NCI-H345 treated with DMSO at 0.1 percent for 48 hours (cell line): ENCODE data around the gene KIRREL3.
A peak's percentile ranks its signal among the peaks of the same experiment; 100 is the strongest.

ENCODE experiments used
- DNase-seq: peaks from one replicate; lab custom pipeline; 2025; ENCODE audit not compliant: unreplicated experiment; lab: John Stamatoyannopoulos, UW

KIRREL3 gene

GRCh38 chr11:126456783-126457542, 543.6 kb downstream of the KIRREL3 start:
- no peak for DNase-seq

- no peak for DNase-seq
These were observed 544.5 kb downstream of the KIRREL3 start for GRCh38 chr11:126456089-126456488.

DNA sequence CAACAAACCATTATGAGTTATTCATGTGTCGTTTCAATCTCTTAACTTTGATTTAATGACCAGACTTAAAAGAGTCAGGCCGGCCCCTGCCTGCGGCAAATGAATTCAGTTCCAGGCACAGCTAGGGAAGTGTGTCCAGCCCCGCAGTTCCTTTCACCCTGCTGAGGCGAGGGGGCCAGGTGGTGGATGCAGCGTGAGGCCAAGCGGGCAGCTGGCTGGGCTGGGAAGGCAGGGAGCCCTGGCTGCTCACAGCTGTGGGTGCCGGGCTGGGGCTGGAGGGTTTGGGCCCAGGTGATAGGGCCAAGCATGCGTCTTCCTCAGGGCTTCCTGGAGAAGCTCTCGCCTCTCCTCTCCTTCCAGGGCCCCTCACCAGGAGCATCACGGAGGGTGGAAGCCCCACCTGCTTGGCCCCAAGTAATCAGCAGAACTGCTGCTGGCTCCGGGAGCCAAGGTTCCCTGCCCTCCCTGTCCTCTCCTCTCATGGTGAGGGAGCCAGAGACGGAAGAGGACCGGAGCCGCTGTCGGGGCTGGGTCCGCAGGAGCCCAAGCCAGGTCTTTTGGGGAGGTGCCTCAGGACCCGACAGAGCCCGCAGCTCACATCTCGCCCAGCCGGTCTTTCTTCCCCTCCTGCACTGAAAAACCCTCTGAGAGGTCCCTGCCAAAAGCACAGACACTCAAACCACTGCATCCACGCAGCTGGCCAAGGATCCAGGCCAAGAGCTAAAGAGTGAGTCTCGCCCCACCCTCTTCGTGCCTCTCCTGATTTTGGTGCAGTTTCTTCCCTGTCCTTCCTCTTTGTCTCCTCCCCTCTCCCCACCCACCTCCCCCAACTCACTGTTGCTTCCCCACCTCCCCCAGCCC, 548.1 kb downstream of the KIRREL3 start:
- DNase-seq: no peak

DNA sequence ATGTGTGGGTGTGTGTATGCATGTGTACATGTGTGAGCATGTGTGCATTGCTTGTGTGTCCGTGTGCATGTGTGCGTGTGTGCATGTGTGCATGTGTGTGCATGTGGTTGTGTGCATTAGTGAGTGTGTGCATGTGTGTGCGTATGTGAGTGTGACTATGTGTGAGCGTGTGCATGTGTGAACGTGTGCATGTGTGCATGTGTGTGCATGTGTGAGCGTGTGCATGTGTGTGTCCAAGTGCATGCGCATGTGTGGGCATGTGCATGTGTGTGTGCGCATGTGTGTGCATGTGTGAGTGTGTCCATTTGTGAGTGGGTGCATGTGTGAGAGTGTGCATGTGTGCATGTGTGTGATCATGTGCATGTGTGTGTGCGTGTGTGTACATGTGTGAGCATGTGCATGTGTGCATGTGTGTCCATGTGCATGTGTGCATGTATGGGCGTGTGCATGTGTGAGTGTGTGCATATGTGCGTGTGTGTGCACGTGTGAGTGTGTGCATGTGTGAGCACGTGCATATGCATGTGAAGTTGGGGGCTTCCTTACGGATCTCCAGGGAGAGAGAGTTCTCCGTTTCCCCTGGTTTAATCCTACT, 549.3 kb downstream of the KIRREL3 start:
- DNase-seq: no peak

GRCh38 chr11:126450806-126451205, 549.8 kb downstream of the KIRREL3 start:
- DNase-seq: no peak

DNA sequence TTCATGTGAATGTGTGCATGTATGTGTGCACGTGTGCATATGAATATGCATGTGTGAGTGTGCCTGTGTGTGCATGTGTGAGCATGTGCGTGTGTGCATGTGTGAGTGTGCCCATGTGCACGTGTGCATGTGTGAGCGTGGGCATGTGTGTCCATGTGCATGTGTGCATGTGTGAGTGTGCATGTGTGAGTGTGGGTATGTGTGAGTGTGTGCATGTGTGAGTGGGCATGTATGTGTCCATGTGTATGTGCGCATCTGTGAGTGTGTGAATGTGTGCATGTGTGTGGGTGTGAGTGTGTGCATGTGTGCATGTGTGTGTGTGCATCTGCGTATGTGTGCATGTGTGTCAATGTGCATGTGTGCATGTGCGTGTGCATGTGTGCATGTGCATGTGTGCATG, 550.4 kb downstream of the KIRREL3 start:
- DNase-seq: no peak

- DNase-seq: no peak
These were observed 554.0 kb downstream of the KIRREL3 start for GRCh38 chr11:126446581-126446980.

- DNase-seq: no peak
These were observed 556.5 kb downstream of the KIRREL3 start for GRCh38 chr11:126444072-126444471.

- DNase-seq: no peak
These were observed 557.5 kb downstream of the KIRREL3 start for GRCh38 chr11:126443120-126443519.

DNA sequence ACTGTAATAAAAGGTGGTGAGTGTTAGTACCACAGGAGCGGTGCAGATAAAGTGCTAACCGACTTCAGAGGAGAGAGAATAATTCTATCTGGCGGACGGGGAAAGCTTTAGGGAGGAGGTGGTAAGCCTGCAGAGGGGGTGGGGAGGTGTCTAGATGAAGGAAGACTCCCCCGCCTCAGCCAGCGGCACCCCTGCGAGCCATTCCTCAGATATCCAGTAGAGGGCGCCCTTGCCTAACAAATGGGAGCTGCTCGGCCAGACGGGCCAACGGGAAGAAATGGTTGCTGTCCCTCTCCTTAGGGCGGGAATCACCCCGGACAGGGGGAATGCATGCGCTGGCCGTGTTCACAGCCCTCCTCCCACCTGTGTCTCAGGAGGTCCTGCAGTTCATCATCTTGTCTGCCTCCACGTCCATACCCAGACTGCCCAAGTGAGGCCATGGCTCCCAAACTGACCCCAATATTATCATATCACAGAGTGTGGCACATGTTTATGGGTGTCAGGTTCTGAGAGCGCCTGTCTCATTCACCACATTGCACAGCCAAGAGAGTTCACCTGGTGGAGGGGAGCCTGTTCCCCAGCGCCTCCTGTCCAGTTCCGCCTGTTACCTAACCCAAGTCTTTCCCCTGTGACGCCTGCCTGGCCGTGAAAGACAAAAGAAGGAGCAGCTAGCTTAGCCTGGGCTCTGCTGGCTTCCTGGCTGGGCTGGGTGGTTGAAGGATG, 559.6 kb downstream of the KIRREL3 start:
- peak; percentile 36 for DNase-seq

- no peak for DNase-seq
These were observed 560.3 kb downstream of the KIRREL3 start for GRCh38 chr11:126440276-126440675.

DNA sequence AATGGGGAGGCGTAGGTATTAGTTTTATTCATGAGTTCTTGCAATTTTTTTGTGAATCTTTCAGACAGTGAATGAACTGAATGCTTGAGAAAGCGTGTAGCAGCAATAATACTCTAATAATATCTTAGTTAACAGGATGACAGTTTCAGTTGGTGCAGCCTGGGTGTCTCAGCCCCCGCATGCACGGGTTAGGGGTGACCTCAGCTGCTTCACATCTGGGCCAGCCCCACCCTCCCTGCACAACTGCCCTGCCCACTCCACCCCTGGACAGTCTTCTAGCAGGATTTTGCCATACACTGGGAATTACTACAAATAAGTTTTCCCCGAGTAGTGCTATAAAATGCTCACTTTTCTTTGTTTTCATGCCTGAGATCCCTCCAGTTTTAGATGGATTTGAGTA, 561.9 kb downstream of the KIRREL3 start:
- no peak for DNase-seq

- DNase-seq: no peak
These were observed 562.3 kb downstream of the KIRREL3 start for GRCh38 chr11:126438272-126438671.

DNA sequence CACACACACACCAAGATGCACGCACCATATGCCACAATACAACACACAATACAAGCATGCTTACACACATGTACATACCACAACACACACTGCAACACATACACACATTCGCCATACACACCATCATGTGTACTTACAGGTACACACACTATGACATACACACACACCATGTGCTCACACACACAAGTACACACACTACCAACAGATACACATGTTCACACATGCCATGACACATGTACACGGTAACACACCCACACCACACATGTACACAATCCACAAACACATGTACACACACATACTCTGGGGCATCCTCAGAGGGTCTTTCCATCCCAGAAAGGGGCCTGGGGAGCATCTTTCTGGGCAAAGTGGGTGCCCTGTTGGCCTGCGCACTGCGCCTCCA, 562.8 kb downstream of the KIRREL3 start:
- no peak for DNase-seq

GRCh38 chr11:126436209-126436755, 564.3 kb downstream of the KIRREL3 start:
- DNase-seq: no peak

- no peak for DNase-seq
These were observed 565.6 kb downstream of the KIRREL3 start for GRCh38 chr11:126434950-126435335.

GRCh38 chr11:126433989-126434949, 566.3 kb downstream of the KIRREL3 start:
- DNase-seq: no peak

DNA sequence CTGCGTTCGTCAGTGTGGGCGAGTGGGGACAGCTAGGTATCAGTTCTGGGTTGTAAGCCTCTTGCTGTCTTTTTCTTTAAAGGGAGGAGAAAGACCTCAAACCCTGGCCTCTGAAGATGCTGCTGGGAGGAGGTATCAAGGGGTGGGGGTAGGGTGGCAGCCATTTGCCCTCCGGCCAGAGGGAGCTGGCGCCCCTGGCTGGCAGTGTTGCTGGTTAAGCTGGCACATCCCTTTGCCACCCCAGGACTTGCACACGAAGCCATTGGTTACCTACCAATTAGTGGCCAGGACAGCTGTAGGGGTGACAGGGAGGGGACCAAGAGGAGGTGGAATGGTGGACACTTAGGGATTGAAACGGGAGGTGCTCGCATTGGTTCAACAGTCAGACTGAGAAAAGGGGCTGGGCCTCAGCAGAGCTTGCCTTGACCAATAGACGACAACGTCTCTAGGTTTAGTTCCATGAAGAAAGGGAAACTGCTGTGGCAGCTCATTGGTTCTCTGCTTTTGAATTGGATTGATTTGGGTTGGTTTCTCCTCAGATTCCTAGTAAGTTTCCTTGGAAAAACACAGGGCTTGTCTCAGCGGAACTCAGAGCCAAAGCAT, 567.2 kb downstream of the KIRREL3 start:
- no peak for DNase-seq

- no peak for DNase-seq
These were observed 568.0 kb downstream of the KIRREL3 start for GRCh38 chr11:126432525-126432924.
